ENCODE results near the gene FHIT.

Gene FHIT

DNA sequence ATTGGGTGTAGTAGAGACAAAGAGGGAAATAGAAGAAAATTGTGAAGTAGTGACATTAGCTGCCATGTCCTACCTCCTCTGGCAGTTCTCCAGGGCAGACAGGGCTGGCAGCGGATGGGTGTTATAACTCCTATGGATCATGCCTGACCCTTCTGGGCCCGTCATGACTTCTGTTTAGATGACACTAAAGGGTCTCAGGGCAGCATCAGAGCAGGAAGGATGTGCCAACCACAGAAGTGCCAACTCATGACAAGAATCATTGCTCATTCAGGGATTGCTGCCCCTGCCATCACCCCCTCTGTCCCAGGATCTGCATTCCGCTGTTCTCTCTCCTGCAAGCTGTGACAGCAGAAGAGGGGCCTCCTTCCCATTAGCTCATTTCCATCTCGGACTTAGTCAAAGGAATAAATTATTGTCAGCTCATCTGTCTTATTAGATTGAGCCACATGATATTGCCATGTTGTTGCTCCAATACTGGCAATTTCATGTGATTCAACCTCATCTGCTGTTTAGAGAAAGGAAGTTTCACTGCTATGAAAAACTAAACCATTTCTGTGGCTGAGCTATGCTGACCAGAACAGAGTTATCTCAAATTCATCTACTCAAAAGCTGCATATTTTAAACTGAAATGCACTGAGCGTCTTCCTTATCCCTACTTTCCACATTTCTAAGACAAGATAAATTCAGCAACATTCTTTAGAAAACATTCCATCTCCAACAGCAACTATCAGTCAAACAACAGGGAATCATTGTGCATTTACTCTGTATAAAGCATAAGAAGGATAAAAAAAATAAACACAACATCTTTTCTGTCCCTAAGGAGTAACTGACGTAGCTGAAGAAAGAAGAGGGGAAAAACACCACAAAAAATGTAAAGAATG lies 271.6 kb downstream of the FHIT start:
- no peak for DNase-seq

DNA sequence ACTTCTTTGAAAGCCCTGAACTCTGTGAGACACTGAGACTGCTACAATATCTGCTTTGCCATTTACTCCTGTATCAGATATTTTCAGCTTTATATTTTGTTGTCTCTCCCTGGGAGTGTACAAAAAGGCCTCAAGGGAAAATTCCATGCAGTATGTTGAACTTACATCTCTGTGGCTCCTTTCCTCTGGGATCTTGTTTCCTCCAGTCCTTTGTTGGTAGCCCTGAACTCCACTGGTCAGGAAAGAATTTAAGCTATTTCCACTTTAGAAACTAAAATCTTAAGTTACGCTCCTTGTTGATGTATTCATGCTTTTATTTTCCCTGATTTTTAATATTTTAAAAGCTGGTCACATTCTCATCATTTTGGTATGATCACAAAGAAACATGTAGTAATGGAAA lies 277.9 kb downstream of the FHIT start:
- DNase-seq, result no peak

DNA sequence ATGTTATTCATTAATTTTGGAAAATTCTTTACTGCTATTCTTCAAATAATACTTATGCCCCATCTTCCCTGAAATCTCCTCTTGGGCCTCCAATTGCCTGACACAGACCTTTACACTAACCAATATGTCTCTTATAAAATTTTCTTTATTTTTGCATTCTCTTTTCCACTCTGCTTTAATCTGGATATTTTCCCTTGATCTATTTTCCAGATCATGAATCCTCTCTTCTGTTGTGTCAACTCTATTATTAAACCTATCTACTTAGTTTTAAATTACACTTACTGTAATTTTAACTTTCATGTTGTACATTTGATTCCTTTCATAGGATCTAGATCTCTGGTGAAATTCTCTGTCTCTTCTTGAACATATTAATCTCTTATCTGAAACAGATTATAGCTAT lies 278.7 kb downstream of the FHIT start:
- no peak for DNase-seq

DNA sequence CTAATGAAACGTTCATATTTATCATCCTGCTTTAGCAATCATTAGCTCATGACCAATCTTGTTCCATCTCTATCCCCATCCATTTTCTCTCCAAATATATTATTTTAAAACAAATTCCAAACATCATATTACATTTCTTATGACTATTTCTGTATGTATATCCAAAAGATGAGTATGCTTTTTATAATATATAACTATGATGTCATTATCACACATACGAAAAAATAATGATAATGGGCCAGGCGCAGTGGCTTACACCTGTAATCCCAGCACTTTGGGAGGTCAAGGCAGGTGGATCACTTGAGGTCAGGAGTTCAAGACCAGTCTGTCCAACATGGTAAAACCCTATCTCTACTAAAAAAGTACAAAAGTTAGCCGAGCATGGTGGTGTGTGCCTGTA lies 280.4 kb downstream of the FHIT start:
- DNase-seq, result no peak

DNA sequence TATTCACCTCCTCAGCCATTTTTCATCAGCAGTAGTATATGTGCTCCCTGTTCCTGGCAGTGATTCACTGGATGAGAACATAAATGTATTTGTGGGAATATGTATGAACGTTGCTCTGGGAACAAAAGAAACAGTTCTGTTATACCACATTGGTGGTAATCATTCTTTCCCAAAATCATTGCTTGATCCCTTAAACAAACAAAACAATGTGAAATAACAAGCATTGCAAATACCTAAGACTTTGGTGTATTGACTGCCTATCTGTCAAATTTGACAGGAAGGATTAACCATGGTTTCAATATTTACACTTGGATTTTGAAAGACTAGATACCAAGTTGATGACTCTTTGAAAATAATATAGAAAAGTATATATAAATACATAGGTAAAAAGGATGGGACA lies 284.1 kb downstream of the FHIT start:
- no peak for DNase-seq

DNA sequence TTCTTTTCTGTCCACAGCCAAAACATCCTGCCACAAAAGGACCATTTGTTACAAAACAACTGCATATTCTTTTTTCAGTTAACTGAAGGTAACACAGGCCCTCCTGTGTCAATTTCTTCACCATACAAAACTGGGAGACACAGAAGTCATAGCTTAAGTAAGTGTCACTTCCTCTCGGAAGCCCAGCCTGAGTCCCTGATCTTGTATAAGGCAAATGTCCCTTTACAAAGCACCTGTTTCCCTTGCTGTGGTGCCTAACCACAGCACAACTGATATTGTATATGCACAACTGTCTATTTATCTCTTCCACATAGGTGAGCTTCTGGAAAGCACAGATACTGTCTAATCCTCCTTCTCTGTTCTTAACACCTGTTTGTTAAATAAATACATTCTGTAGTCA lies 293.7 kb downstream of the FHIT start:
- DNase-seq, result no peak

DNA sequence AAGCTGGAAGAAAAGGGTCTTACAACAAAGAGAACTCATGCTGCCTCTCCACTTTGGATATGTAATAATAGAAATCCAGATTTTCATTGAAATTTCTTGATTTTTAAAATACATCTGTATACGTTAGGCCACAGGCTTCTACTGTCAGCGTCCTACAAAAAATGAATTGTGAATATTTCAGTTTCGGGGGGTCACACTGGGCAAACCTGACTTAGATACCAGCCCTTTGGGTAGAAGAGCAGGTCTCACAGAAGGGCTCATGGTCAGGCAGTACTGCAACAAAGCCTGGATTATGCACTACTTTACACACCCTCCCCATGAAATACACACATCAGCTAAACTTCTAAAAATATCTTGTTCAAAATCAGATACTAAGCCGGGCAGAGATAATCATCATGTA lies 294.5 kb downstream of the FHIT start:
- DNase-seq, result no peak

DNA sequence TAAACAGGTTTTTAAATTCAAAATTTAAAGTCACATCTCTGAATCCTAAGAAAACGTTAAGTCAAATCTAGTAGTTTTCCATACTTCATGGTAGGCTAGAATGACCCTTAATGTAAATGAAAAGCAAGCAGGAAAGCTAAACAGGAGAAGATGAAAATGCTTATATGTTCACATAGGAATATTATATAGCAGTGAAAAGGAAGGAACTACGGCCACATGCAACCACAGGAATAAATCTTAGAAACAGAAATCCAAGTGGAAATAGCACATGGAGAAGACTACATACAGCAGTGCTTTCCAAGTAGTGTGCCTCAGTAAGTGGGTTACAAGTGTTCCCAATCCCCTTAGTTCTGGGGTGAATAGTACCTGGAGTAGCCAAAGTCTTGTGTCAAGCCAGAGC lies 296.2 kb downstream of the FHIT start:
- DNase-seq, result no peak

DNA sequence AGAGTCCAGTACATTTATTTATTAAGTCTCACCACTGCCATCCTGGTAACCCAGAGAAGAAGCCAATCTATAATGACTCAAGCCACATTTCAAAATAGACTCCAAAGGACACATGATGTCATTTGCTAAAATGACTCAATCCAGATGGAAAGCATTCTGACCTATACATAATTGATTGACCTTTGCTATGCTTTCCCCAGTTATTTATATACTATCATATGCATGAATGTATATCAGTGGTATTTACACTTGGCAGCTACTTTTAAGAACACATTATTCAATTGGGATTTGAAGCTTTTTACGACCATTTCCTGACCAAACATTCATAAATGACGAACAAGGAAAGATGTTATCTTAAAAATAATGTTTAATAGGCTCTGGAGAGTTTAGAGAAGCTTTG lies 297.2 kb downstream of the FHIT start:
- no peak for DNase-seq

DNA sequence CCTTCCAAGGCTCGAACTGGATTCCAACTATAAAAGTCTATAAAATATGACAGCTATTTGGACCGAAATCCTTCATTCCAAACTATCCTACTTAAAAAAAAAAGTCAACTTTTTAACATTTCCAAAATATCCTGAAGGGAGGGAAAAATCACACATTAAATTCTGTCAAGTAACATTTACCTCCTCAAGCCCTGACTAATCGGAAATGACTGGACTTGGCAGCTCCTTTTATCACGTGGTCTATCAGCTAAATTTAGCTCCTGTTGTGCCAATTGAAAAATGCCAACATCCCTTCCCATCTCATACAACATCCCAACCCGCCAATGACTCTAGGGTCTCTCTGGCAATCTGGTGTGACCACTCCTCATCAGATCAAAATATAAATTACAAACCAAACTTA lies 297.9 kb downstream of the FHIT start:
- no peak for DNase-seq

DNA sequence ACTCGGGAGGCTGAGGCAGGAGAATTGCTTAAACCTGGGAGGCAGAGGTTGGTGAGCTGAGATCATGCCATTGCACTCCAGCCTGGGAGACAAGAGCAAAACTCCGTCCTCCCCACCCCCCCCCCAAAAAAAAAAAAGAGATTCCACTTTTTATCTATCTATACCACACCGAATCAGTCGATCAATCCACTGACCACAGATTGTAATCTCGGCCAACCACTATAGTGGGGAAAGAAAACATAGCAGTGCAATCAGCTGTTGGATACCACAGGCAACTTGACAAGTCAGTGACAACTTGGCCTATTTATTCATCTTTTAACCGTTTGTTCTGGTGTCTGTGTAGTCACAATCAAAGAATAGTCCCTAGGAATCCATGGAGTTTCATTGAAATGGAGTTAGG lies 299.2 kb downstream of the FHIT start:
- DNase-seq, result no peak

DNA sequence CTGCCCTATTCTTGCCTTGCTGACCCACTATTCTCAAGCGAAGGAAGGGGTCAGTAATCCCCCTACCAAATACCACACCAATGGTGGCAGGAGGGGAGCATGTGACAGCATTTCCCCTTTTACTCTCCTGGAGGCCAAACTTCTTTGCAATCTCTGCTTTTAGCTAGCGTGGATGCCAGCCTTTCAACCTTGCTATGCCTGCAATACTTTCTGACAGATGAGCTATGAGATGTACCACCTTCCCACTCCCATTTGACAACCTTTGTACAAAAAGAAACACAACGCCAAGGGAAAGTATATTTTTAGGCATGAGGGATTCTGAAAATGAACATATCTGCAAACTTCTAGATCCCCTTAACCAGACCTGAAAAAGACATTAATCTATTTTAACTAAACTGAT lies 302.1 kb downstream of the FHIT start:
- no peak for DNase-seq

DNA sequence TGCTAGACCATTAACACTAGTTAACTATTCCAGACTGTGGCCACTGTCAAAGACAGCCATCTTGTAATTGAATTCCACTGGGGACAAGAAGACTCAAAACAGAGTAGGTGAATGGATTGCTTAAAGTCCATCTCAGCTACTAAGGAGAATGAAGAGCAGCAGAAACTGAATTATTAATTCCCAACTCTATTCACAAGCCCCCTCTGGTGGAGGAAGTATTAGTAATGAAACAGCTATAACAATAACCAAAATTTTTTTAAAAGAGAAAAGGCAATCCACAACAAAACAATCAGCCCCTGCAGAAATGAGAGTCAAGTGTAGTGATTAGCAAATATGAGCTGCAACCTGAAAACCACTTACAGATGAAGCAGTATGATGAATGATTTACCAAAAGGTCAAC lies 302.8 kb downstream of the FHIT start:
- DNase-seq, result no peak

DNA sequence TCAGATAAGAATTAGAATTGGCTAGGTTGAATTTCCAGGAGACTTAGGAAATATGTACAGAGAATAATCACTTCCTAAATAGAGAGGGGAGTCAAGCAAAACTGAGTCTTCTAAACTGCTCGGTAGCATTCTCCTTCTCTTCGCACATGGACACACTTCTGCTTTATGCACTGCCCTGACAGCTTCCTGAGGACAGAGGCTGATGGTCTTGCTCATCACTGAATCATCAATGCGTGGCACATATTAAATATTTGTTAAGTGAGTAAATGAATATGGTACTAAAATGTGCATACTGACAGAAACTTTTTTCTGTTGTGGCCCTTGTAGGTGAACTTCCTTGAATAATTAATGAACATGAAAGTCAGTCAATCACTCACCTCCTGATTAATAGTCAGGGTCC lies 315.5 kb downstream of the FHIT start:
- DNase-seq, result no peak

DNA sequence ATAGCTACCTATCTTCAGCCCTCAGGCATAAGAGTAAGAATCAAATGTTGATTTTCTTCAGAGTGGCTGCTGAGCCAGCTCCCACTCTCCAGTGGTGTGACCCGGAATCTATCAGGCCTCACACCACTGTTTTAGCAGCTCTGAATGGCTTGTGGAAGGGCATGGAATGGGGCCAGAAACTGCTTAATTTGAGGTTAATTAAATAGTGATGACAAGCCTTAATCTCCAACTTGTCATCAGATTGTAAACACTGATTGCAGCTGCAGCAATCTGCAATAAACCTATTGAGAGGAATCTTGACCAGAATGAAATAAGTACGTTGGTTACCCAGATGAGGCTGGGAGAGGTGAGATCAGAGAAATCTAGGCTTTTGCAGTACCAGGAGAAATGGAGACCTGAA lies 317.4 kb downstream of the FHIT start:
- no peak for DNase-seq

DNA sequence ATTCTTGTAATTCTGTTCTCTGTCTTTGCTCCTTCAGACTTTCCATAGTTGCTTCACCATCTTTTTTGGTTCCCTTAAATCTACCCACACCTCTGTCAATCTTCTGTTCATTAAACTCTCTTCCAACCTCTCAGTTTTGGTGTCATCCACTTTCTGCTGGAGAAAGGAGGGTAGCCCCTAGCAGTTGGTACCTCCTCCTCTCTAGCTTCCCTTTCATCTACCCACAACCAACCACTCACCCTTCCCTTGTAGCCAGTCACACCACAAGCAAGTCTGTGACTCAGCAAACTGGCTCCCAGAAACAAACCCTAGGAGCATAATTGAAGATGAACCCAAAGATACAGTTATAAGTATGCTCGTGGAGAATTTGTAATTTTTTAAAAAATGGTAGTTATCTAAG lies 318.6 kb downstream of the FHIT start:
- DNase-seq, result no peak

DNA sequence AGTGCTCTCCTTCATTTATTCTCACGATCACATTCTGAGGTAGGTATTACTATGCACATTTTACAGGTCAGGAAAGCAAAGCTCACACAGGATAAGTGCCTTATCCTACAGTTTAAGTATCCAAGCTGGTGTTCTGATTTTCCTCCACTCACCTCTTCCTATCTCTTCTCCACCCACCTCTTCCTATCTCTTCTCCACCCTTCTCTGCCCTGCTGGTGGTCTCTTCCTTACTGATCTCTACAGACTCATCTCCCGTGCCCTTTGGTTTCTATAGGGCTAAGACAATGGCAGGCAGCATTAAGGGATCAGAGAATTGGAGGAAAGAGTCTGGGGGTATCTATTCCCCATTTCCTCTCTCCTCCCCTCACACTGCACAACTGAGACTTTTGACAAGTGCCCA lies 319.1 kb downstream of the FHIT start:
- no peak for DNase-seq

DNA sequence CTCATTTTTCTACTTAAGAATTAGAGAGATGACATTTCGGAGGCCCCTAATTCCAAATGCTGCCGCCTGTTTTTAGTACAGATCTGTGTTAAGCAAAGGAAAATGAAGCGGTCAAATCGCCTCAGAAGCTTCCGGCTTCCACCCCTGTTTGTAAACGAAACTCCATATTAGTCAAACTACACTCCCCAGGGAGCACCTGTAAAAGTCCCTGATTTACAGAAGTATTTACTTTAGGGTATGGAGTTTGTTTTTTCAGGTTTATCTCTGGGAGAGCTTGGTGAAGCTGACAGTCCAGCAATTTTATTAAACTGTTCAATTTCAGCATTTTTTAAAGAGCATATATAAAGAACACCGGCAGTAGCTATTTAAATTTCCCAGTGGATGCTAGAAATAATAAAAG lies 319.8 kb downstream of the FHIT start:
- DNase-seq, result no peak

DNA sequence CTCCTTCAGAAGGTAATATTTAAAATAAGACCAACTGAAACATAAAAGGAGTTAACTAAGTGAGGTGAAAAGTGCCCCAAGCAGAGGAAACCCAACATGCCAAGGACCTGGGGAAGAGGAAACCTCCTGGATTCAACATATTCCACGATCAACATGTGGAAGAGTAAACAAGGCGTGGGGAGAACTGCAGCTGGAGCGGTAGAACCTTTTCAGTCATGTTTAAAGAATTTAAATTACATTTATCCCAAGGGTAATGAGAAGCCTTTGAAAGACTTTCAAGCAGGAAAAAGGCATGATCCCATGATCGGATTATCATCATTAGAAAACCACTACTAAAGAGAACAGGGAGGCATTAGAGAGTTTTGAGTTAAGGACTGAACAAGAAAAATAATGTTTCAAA lies 330.7 kb downstream of the FHIT start:
- no peak for DNase-seq

DNA sequence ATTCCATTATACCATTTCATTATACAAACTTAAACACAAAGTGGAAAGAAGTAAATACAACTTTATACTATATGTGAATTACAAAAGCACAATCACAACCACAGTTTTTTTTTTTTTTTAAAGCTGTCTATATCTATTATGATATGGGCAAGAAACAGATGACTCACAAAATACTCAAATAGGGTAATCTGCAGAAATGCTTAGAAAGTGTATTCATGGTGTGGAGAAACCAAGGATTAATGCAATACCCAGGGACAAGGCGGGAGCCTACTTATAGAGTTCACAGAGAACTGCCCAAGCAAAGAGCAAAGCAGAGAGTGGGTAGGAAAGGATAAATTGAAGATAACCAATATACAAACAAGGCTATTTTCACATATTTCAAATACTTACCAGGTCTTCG lies 332.0 kb downstream of the FHIT start:
- DNase-seq, result no peak

DNA sequence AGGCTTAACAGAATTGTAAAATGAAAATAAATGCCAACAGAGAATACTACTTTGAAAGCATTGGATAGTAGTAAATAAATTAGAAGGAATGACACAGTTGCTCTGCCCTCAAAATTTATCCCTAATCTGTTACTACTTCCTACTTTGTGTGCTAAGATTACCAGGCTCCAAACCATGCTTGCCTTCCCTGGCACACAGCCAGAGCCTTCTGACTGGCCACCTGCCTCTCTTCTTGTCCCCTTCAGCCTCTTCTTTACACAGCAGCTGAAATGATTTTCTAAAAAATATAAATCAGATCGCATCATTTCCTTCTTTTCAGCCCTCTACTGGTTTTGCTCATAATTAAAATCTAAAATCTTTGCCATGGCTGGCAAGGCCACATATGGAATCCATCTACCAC lies 334.1 kb downstream of the FHIT start:
- no peak for DNase-seq

DNA sequence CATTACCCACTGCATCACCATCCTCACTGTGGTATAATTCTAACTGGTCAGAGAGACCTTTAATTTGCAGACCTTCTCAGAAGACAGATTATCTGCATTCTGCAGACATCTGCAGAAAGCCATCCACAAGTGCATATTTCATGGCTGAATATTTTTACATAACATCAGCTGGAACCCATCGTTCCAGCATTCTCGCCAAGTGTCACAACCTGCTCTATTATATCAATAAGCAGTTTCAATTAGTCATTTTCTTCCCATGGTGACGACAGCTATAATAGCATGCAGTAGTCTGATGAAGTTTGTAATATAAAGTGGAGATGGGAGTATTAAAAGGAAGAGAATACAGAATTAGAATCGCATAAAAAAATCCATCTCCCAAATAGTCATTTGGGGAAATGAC lies 334.7 kb downstream of the FHIT start:
- DNase-seq, result no peak

DNA sequence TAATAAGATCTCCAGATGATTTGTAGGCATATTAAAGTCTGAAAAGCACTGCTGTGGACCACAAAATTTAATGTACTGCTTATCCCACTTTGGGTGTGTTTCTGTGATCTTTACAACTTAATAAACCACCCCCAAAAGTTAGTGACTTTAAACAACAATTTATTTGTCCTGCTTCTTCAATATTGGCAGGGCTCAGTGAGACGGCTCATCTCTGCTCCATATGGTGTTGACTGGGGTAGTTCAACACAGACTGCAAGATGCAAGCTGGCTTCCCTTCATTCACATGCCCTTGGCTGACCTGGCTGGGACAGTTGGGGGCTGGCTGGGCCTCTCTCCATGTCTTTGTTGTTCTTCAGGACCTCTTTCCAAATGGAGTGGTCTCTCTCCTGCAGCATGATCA lies 337.8 kb downstream of the FHIT start:
- no peak for DNase-seq

DNA sequence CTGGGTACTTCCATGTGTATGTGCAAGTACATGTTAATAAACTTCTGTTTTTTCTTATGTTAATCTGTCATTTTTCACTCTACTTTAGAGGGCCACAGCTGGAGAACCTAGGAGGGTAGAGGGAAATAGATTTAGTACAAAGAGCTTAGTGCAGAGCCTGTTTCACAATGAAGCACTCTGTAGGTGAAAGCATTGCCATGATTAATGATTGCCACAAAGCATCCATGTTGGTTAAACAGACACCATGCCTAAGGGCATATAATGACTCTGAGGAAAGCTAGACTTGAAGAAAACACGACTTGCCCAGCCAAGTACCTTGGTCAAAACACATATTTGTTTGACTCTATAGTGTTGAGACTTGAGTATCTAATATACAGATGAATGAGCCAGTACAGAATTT lies 338.4 kb downstream of the FHIT start:
- no peak for DNase-seq

DNA sequence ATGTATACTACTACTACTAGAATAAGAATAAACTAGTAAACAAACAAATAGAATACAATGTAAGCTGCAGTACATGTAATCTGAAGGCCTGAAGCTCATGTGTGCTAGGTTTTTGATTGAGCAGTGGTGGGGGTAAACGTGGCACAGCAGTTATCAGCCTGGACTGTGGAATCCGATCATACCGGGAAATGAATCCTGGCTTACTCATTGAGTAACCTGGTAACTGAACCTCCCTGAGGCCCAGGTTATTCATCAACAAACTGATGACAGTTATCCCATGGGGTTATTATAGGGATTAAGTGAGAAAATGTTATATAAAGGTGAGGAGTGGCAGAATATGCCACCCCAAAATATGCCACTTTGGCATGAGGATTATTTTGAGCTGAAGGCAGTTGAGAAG lies 339.1 kb downstream of the FHIT start:
- no peak for DNase-seq

DNA sequence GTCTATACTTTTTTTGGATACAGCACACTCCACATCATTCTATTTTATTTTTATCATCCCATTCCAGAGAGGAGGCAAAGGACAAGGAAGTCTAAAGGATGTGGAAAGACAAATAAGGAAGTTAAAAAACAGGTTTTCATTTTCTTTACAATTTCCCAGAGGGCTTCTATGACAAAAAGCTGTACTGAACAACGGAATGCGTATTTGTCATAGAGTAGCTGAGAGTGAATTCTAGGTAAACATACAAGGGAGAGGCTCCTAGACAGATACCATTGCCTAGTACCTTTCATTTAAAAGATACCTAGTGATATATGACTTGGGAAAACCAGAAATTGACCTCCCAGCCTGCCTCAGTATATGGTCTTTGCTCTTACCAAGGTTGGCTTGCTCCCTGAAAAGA lies 341.7 kb downstream of the FHIT start:
- DNase-seq, result no peak

Measured in activated CD4-positive, alpha-beta T cell treated with anti-CD3 and anti-CD28 coated beads, Interleukin-2, amount 50 U/mL, for 1 hour (primary cell).